ELF-1 (cell line): ENCODE measurements around the gene CCDC170.

Experiments
- DNase-seq: peaks from one replicate; pipeline ENCODE4 v3.0.0-alpha.2; 2016; ENCODE audit warnings: low read depth, low spot score

Gene CCDC170

DNA sequence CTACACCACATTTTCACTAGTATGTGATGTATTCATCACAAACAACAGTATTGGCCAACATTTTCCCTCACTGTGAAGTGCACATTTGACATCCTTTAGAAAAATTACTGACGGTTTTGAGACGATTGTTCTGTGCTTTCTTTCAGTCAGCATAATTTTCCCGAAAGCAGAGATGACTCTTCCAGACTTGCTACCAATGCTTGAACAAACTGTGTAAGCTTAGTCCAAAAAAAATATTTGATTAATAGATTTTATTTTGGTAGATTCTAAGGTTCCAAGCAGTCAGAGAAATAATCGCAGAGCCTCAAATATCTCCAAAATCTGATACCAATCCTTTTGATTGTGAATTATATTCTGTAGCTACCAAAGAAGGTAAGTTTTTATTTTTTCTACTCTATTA, 162.6 kb downstream of the CCDC170 start:
- no peak for DNase-seq

DNA sequence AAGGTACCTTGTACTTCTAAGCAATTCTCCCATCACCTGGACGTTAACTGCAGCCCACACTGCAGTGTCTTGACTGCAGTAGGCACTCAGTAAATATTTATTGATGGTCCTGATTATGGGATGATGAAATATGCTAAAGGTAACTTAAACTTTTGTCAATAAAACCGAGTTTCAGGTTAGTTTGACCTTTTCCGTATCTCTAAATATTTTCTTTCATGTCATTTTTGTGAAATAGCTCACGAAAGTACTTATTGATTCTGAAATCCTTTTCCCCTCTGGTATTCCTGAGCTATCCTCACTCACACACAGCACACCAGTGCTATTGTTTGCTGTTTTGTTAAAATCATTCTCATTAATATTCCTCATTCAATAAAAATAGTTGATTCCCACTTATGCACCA, 164.3 kb downstream of the CCDC170 start:
- DNase-seq: no peak

DNA sequence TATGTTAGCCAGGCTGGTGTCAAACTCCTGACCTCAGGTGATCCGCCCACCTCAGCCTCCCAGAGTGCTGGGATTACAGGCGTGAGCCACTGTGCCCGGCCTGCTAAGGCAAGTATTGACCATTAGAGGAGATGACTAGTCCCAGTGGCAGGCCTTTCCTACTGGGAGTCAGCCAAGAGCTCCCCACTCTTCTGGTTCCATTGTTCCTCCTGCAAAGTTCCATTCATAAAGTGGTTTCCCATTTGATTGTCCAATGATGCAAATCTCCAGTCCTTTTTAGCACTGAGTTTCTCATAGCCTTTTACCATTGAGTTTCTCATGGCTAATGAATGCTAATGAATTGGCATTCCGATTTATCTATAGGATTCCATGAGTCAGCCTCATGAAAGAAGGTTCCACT, 165.4 kb downstream of the CCDC170 start:
- DNase-seq: no peak

DNA sequence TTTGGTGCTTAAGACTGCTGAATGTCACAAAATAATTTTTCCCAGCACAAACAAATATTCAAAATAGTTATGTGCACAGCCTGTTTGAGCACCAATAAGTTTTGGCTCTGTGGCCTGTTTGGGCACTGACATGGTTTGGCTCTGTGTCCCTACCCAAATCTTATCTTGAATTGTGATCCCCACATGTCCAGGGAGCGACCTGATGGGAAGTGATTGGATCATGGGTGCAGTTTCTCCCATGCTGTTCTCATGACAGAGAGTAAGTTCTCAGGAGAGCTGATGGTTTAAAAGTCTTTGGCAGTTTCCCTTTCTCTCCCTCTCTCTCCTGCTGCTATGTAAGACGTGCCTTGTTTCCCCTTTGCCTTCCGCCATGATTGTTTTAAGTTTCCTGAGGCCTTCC, 167.7 kb downstream of the CCDC170 start:
- DNase-seq: no peak

DNA sequence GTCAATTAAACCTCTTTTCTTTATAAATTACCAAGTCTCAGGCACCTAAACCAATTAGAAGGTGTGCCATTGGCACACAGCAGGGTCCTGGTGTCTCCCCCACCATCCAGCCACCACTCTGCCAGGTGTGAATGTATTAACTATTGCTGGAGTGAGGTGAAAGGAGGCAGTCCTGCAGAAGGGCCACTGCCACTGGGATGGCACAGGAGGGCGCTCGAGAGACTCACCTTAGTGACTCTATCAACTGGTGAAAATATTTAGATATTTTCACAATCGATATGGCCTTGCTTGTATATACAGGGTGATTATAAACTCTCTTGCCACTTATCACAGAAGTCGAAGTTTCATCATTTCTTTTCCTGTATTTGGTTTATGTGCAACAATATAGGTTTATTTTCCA, 168.1 kb downstream of the CCDC170 start:
- DNase-seq: peak; percentile 15

DNA sequence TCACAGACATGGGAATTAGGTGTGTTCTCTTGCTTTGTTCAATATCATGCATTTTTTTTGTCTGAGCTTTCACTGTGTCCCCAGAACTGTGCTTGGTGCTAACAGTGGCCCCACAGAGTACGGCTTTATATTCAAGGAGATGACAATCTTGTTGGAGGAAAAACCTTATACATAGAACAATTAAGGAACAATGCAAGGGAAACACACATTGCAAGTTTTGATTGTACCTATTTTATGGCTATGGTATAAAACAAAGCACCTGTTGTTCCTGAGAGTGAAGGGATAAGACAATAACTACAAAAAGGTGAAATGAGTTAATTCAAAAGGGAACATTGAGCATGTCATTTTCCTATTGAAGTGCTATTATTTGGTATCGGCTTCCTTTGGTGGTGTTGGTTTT, 169.7 kb downstream of the CCDC170 start:
- no peak for DNase-seq

DNA sequence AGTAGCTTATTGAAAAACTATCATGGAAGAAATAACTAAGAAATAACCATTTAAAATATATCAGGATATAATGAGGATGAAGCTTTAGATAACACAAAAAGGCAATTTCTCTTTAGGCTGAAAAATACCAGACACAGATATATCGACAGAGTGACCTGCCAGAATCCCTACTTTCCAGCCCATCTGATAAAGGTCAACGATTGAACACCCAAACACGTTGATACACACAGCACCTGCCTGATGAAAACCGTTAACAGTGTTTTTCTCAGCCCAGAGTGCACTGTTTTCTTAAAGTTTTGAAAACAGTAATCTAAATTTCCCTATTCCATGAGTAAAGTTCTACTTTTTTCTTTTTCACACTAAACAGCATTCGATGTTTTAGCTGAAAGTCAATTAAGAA, 170.6 kb downstream of the CCDC170 start:
- DNase-seq: no peak

- DNase-seq: no peak
Observed at GRCh38 chr6:151665329-151665728, 171.5 kb downstream of the CCDC170 start.

DNA sequence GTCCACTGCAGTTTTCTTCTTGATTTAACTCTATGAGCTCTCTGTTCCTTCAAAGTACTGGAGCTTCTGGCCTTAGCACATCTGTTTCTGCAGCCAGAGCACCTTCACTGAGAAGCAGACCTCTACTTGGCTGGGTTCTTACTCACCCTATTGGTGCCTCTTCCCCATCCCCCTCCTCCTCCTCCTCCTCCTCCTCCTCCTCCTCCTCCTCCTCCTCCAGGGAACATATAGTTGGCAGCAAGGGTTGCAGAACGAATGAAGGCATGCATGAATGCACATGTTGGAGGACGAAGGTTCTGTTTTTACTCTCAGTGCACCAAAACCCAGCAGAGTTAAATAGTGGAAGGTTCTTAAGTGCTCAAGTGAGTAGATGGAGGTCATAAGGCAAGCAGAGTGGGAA, 172.7 kb downstream of the CCDC170 start:
- DNase-seq: no peak

DNA sequence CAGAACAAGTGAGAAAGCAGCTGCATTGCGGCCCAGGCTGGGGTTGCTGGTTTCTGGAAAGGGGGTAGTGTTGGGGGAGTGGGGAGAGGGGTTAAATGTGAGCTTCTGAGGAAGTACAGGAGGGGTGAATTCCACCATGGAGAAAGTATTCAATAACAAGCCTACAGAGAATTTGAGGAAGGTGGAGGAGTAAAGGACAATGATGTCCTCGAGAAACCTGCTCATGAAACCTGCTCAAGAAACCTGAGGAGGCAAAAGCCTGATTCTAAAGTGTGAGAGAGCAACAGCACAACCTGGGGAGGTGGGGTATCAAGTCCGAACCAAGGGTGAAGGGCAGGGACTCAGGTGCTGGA, 175.4 kb downstream of the CCDC170 start:
- no peak for DNase-seq

- DNase-seq: no peak
Observed at GRCh38 chr6:151670116-151670515, 176.3 kb downstream of the CCDC170 start.
